ENCODE results near the gene TBATA.

GRCh38 chr10:70780370-70780760 is 4.8 kb downstream of the TBATA start:
- TF ChIP-seq, protein P1, sequence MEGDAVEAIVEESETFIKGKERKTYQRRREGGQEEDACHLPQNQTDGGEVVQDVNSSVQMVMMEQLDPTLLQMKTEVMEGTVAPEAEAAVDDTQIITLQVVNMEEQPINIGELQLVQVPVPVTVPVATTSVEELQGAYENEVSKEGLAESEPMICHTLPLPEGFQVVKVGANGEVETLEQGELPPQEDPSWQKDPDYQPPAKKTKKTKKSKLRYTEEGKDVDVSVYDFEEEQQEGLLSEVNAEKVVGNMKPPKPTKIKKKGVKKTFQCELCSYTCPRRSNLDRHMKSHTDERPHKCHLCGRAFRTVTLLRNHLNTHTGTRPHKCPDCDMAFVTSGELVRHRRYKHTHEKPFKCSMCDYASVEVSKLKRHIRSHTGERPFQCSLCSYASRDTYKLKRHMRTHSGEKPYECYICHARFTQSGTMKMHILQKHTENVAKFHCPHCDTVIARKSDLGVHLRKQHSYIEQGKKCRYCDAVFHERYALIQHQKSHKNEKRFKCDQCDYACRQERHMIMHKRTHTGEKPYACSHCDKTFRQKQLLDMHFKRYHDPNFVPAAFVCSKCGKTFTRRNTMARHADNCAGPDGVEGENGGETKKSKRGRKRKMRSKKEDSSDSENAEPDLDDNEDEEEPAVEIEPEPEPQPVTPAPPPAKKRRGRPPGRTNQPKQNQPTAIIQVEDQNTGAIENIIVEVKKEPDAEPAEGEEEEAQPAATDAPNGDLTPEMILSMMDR (IDR thresholded peaks at IDR 0.05; ENCODE audit: control extremely low read depth in 1 of 3, insufficient read depth in 1 of 3, low read depth in 1 of 3, low read length in 3 of 3): no peak
- TF ChIP-seq ZNF274 (IDR thresholded peaks at IDR 0.05; ENCODE audit: borderline replicate concordance, extremely low read depth, low read length): no peak
- TF ChIP-seq, protein P2, sequence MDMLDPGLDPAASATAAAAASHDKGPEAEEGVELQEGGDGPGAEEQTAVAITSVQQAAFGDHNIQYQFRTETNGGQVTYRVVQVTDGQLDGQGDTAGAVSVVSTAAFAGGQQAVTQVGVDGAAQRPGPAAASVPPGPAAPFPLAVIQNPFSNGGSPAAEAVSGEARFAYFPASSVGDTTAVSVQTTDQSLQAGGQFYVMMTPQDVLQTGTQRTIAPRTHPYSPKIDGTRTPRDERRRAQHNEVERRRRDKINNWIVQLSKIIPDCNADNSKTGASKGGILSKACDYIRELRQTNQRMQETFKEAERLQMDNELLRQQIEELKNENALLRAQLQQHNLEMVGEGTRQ (IDR thresholded peaks at IDR 0.05; ENCODE audit: low read length): no peak
- TF ChIP-seq JUN (IDR thresholded peaks at IDR 0.05; ENCODE audit: low read depth, low read length): no peak
- no peak for TF ChIP-seq GABPA (IDR thresholded peaks at IDR 0.05; ENCODE audit: borderline replicate concordance, insufficient read depth, low read length)
- no peak for TF ChIP-seq POLR2A (IDR thresholded peaks at IDR 0.05; ENCODE audit: control extremely low read depth in 1 of 2, low read depth in 2 of 2, low read length in 2 of 2)
- no peak for TF ChIP-seq SRF (IDR thresholded peaks at IDR 0.05; ENCODE audit: low read depth, low read length)
- no peak for TF ChIP-seq BRCA1 (IDR thresholded peaks at IDR 0.05; ENCODE audit: low read depth, low read length)
- TF ChIP-seq POU5F1 (IDR thresholded peaks at IDR 0.05; ENCODE audit: low read depth, low read length): no peak
- TF ChIP-seq EP300 (IDR thresholded peaks at IDR 0.05; ENCODE audit: borderline replicate concordance in 1 of 2, low read depth in 2 of 2, low read length in 2 of 2): no peak
- TF ChIP-seq CEBPB (IDR thresholded peaks at IDR 0.05; ENCODE audit: low read depth, low read length): no peak
- TF ChIP-seq MAX (IDR thresholded peaks at IDR 0.05): no peak
- TF ChIP-seq HDAC2 (IDR thresholded peaks at IDR 0.05; ENCODE audit: borderline replicate concordance in 1 of 2, low read depth in 2 of 2, low read length in 2 of 2): no peak

Measured in H1 (cell line).